Colonic mucosa (tissue), 4 donors: Measurements from ENCODE around the gene RNU4-1. TPM values are rescaled to one million over a fixed set of nuclear protein-coding genes. Genes with fewer than 3 reads are reported as not detected.
A peak's percentile ranks its signal among the peaks of the same experiment; 100 is the strongest.

Experiments
- DNase-seq: peaks from one replicate; pipeline ENCODE4 v3.0.0-alpha.2; 2020
- H3K27ac ChIP-seq: fragments of 200-600 bp; one replicate; pipeline ENCODE4 v1.8.0; 2021
- H3K27me3 ChIP-seq: fragments of 200-600 bp; one replicate; pipeline ENCODE4 v1.8.0; 2021
- H3K36me3 ChIP-seq: fragments of 200-600 bp; one replicate; pipeline ENCODE4 v1.8.0; 2021
- H3K4me1 ChIP-seq: fragments of 200-600 bp; one replicate; pipeline ENCODE4 v1.8.0; 2021; ENCODE audit warnings: mild to moderate bottlenecking
- H3K4me3 ChIP-seq: fragments of 200-600 bp; one replicate; pipeline ENCODE4 v1.8.0; 2021
- H3K9ac ChIP-seq, 2 donors: one replicate each; pipeline ENCODE4 v1.7.0; 2013; ENCODE audit warnings: control low read depth in 2 of 2, low read depth in 2 of 2, low read length in 2 of 2
- H3K9me3 ChIP-seq: fragments of 200-600 bp; one replicate; pipeline ENCODE4 v1.8.0; 2021
- CTCF ChIP-seq: fragments of 200-600 bp; IDR thresholded peaks from one replicate; pipeline ENCODE4 v1.8.0; 2022; ENCODE audit warnings: antibody characterized with exemption, mild to moderate bottlenecking
- intact Hi-C: fragments of 100-400 bp; cut with DNase I; formaldehyde crosslinking; loops from one replicate; pipeline ENCODE4 v1.14.1; 2022
- total RNA-seq, 2 donors: library from RNA; stranded (reverse); fragmentation: NEBNext Ultra II Directional in 1 of 2; extraction: Animal tissue kit (Norgen Biotek cat#: 25700) in 1 of 2; gene quantifications; one replicate each; pipeline ENCODE4 v1.2.1, GENCODE V29; 2021
- donor health status: healthy.
- donor health status: DM: no; HTN: no; CAD: no.
- donor health status: DM: no; HTN: no; CAD: no.

RNU4-1 gene
- total RNA-seq, 2 donors from 2014 or later, result 1,555 to 3,531 TPM

- no peak for TF ChIP-seq CTCF
- no peaks in the 10 kb centered on the region for H3K4me1 ChIP-seq
- no peak for DNase-seq
- H3K27ac ChIP-seq, result no peak overlapping the region
- H3K4me3 ChIP-seq, result no peak overlapping the region
- no peaks in the 10 kb centered on the region for H3K36me3 ChIP-seq
- no peaks in the 10 kb centered on the region for H3K9me3 ChIP-seq
- H3K9ac ChIP-seq, result no peak overlapping the region
- intact Hi-C loops, result no loop called here
- no peaks in the 10 kb centered on the region for H3K27me3 ChIP-seq
Observed at GRCh38 chr12:120314220-120314619, 21.2 kb upstream of the RNU4-1 start.

- intact Hi-C loops, result no loop called here
- peak; percentile 74 for TF ChIP-seq CTCF
- Histone ChIP-seq H3K4me1 (no peaks in the 10 kb centered on the region), H3K4me3 (peak within 1 kb of the TSS; percentile 64), H3K27me3 (no peaks in the 10 kb centered on the region), H3K36me3 (no peaks in the 10 kb centered on the region), H3K27ac (peak within 1 kb of the TSS; percentile 71), H3K9ac (peak within 1 kb of the TSS; percentile 52 to 72), H3K9me3 (no peaks in the 10 kb centered on the region)
- peak; percentile 95 for DNase-seq
Observed at GRCh38 chr12:120301962-120302815, 9.2 kb upstream of the RNU4-1 start, which contains the start of gene SIRT4. Gene SIRT4 (plus strand): TSS chr12:120302321. CDS start chr12:120303562, 1,241 bp downstream.

- Histone ChIP-seq H3K4me1 (no peaks in the 10 kb centered on the region), H3K4me3 (peak overlapping the region; percentile 38), H3K9me3 (no peaks in the 10 kb centered on the region), H3K27ac (peak overlapping the region; percentile 92), H3K9ac (peak overlapping the region; percentile 65 to 67), H3K36me3 (no peaks in the 10 kb centered on the region), H3K27me3 (no peaks in the 10 kb centered on the region)
- no peak for DNase-seq
- TF ChIP-seq CTCF, result no peak
- intact Hi-C loops, result no loop called here
Observed at GRCh38 chr12:120292411-120292660, 701 bp downstream of the RNU4-1 start.

- Histone ChIP-seq H3K27ac (peak overlapping the region; percentile 92), H3K9me3 (no peaks in the 10 kb centered on the region), H3K4me3 (peak overlapping the region; percentile 12), H3K4me1 (no peaks in the 10 kb centered on the region), H3K27me3 (no peaks in the 10 kb centered on the region), H3K9ac (peak overlapping the region; percentile 58 to 67), H3K36me3 (no peaks in the 10 kb centered on the region)
- DNase-seq, result peak; percentile 60
- no peak for TF ChIP-seq CTCF
- intact Hi-C loops, result no loop called here
Observed at GRCh38 chr12:120290609-120291305, 2.3 kb downstream of the RNU4-1 start.

- Histone ChIP-seq H3K36me3 (no peaks in the 10 kb centered on the region), H3K4me3 (no peak overlapping the region), H3K27me3 (no peaks in the 10 kb centered on the region), H3K27ac (no peak overlapping the region), H3K9ac (no peak overlapping the region), H3K4me1 (no peaks in the 10 kb centered on the region), H3K9me3 (no peaks in the 10 kb centered on the region)
- no peak for TF ChIP-seq CTCF
- no peak for DNase-seq
- intact Hi-C loops, result no loop called here
Observed at GRCh38 chr12:120287491-120287890, 5.5 kb downstream of the RNU4-1 start.
